Mammary epithelial cell (primary cell): Measurements from ENCODE around the gene TCFL5.

Experiments
- CTCF ChIP-seq, 2 donors: IDR thresholded peaks in 1 of 2; conservative IDR thresholded peaks in 1 of 2; 2 replicates each; pipeline ENCODE4 v1.5.1; 2011 to 2012; ENCODE audit warnings: inconsistent platforms in 2 of 2, low read length in 2 of 2, mild to moderate bottlenecking in 2 of 2, control low read depth in 1 of 2, low read depth in 1 of 2; ENCODE audit not compliant: insufficient read depth in 1 of 2; ENCODE audit errors: extremely low read depth in 1 of 2
- EZH2 ChIP-seq: IDR thresholded peaks from 2 replicates; pipeline ENCODE4 v1.6.1; 2012; ENCODE audit warnings: low read length, inconsistent platforms, borderline replicate concordance

DNA sequence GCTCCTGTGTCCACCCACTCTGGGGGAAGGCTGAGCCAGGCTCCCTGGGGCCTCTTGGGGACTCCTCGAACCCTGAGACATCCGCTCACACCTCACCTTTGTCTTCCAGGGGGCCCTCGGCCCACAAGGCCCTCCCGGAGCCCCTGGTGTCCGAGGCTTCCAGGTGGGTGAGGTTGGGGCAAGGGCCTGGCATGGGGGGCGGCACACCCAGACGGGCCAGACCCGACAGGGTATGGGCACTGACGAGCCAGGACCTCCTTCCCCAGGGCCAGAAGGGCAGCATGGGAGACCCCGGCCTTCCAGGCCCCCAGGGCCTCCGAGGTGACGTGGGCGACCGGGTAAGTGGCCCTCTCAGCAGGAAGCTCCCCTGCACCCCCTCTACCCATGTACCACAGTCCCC, 31.4 kb downstream of the TCFL5 start:
- TF ChIP-seq CTCF (conservative IDR thresholded peaks at IDR 0.05 in 1 of 2, IDR thresholded peaks at IDR 0.05 in 1 of 2; ENCODE audit: extremely low read depth in 1 of 2, insufficient read depth in 1 of 2, low read depth in 1 of 2, low read length in 2 of 2): no peak
- TF ChIP-seq EZH2: no peak
